Astrocyte of the cerebellum (primary cell): Measurements from ENCODE around the gene PLEKHM1.

Experiments
- DNase-seq: peaks from one replicate; pipeline ENCODE4 v3.0.0-alpha.2; 2011; ENCODE audit warnings: low read depth
- H3K4me3 ChIP-seq: 2 replicates; pipeline ENCODE4 v1.5.1; 2011; ENCODE audit warnings: mild to moderate bottlenecking, low read depth, low read length, moderate library complexity
- CTCF ChIP-seq: IDR thresholded peaks from 2 replicates; pipeline ENCODE4 v1.5.1; 2012; ENCODE audit warnings: low read length, low read depth, moderate library complexity, mild to moderate bottlenecking; ENCODE audit errors: missing control alignments
- in situ Hi-C: cut with HindIII; loops from 2 replicates; pipeline ENCODE4 v1.10.0; 2017; ENCODE audit warnings: low sequenced_read_pairs

The PLEKHM1 gene

DNA sequence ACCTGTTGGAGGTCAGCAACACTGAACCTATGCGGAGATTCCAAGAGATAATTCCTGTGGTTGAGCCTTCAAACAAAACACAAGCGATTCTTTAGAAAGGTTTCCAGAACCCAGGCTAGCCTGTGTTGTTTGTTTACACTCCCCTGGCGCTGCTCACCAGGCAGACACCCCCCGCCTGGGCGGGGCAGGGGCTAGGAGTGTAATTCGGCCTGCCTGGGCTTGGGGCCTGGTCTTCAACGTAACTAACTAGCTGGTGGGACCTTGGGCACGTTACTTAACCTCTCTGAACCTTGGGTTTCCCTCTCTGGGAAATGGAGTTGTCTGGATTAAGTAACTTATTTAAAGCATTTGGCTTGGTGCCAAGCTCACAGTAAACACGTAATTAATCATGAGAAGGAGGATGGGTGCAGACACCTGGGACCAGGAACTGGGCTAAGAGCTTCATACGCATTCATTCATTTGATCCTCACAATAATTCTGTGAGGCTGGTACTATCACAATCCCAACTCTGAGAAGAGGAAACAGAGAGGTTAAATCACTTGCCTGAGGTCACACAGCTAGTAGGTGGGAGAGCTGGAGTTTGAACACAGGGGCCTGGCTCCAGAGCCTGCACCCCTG, 50.3 kb downstream of the PLEKHM1 start:
- DNase-seq, result no peak
- TF ChIP-seq CTCF, result no peak
- in situ Hi-C loops, result no loop called here

DNA sequence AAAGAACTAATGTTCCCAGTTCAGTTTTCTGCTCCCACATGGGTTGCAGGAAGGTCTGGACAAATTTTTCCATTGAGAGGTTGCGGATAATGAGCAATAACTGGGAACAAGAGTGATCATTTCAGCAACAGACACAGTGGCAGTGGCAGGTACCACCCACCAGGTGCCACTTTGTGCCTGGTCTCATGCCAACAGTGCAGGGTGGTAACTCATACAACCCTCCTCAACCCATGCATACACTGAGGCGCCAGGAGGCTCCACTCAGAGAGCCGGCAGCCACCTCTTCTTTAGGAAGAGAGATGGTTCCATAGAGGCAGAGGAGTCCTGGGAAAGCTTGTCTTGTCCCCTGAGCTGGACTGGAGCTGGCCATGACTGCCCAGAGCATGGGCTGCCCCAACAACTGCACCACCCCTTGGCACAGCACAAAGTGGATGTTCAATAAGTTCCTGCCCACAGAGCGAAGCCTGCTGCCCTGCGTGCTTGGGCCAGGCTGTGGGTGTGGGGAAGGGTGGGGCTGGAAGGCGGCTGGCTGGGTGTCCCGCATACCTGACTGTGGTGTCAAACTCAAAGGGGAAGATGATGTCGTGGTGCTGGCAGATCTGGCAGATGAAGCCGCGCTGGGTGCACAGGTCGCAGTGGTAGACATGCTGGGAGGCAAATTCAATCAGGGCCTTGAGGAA, 51.5 kb downstream of the PLEKHM1 start:
- in situ Hi-C loops, result no loop called here
- no peak for TF ChIP-seq CTCF
- DNase-seq, result no peak
- H3K4me3 ChIP-seq, result no peak overlapping the region

More for the DNA sequence above, 50.3 kb downstream of the PLEKHM1 start:
- H3K4me3 ChIP-seq, result no peak overlapping the region

GRCh38 chr17:45437465-45438283, 52.8 kb downstream of the PLEKHM1 start:
- in situ Hi-C loops, result no loop called here

DNA sequence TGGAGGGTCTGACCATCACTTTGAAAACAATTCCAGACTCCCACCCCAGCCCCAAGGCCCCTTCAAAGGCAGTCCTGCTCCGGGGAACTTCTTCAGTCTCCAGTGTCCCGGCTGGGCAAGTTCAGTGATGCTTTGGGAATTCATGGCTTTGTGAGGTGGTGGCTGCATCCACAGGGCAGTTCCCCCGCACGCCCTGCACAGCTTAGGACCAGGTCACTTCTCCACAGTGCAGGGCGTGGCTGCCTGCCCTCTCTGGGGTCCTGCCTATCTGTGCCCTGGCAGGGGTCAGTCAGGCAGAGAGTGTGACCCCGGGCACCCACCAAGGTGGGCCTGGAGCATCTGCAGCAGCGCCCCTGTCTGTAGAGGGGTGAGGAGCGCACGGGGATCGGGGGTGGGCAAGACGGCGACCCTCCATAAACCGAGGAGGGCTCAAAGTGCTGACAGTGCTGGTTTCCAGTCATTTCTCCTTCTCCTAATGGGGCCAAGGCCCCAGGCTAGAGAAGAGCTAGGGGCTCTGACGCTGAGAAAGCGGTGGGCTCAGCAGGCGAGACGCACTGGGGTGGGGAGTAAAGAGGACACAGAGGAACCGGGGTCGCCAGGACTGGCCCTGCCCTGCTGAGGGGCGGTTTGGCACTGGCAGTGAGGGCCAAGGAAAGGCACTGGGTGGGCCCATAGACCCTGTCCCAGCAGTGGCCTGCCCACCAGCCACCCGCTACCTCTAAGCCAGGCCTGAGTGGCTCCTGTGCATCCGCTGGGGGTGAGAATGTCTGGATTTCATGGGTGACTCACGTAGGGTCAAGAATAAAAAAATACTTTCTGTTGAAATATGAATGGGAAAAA, 53.7 kb downstream of the PLEKHM1 start:
- no peak for TF ChIP-seq CTCF
- no peak for DNase-seq
- in situ Hi-C loops, result no loop called here
- H3K4me3 ChIP-seq, result no peak overlapping the region

More at GRCh38 chr17:45437465-45438283, 52.8 kb downstream of the PLEKHM1 start:
- DNase-seq, result no peak
- no peak for TF ChIP-seq CTCF
- no peak overlapping the region for H3K4me3 ChIP-seq

DNA sequence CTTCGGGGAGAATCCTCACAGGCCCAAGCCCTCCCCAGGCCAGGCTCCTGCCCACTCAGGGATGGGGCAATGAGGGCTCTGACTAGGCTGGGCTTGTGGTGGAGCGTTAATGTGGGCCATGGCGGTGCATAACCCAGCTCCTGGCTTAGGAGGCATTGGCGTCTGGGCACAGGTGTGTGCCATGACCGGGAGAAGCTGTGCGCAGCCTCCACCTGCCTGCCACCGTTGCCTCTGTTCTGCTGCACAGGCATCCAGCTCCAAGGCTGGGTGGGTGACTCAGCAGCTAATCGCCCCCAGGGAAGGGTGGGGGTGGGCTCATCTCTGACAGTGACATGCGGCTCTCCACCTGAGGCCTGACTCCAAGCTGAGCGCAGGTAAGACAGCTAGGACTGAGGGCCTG, 54.4 kb downstream of the PLEKHM1 start:
- TF ChIP-seq CTCF, result no peak
- in situ Hi-C loops, result no loop called here
- DNase-seq, result no peak
- no peak overlapping the region for H3K4me3 ChIP-seq

DNA sequence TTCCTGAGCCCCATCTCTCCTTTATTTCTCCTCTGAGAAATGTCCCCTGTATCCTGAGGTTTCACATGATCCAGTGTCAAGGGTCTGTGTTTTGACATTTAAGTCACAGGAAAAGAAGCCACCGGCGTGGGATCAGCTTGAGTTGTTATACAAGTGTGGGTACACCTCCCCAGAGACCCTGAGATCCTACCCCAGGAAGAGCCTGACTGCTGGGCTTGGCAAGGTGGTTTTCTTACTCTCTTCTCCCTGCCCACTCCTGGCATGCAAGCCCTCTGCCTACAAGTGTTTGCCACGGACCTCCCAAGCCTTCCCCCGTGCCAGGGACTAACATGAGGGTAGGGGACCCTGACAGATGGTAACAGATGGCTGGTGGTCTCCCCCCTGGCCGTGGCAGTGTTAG, 55.0 kb downstream of the PLEKHM1 start:
- TF ChIP-seq CTCF, result no peak
- DNase-seq, result no peak
- H3K4me3 ChIP-seq, result no peak overlapping the region
- in situ Hi-C loops, result no loop called here
